HG03439 (cell line): ENCODE measurements around the gene SLC25A44.
"Not testable (repeated sequence)": the region's sequence is repeated elsewhere in the genome, so short reads cannot be mapped to it uniquely, and the experiment has no call there.

ENCODE experiments used
- ATAC-seq: cut with Tn5 transposase; IDR thresholded peaks from one replicate; pipeline ENCODE4 v1.9.1; 2021; ENCODE audit warnings: mild to moderate bottlenecking, moderate library complexity; ENCODE audit not compliant: unreplicated experiment

The SLC25A44 gene

GRCh38 chr1:156198831-156199349 lies 5.0 kb downstream of the SLC25A44 start:
- no peak for ATAC-seq

GRCh38 chr1:156200044-156200443 lies 6.1 kb downstream of the SLC25A44 start:
- ATAC-seq = no peak

- ATAC-seq = no peak
Observed at GRCh38 chr1:156203331-156203730, 9.4 kb downstream of the SLC25A44 start.

GRCh38 chr1:156204686-156205085 lies 10.8 kb downstream of the SLC25A44 start:
- no peak for ATAC-seq

GRCh38 chr1:156211243-156211642 lies 17.3 kb downstream of the SLC25A44 start:
- no peak for ATAC-seq

GRCh38 chr1:156212130-156212529 lies 18.2 kb downstream of the SLC25A44 start:
- ATAC-seq = no peak

- ATAC-seq = peak; percentile 84
Observed at GRCh38 chr1:156212833-156213643, 19.1 kb downstream of the SLC25A44 start, which contains the start of gene PMF1. Gene PMF1, plus strand, starts transcription at chr1:156213007. Its CDS starts 9 bp downstream, at chr1:156213016.

- no peak for ATAC-seq
Observed at GRCh38 chr1:156213644-156213966, 19.7 kb downstream of the SLC25A44 start.

GRCh38 chr1:156214024-156214748 lies 20.3 kb downstream of the SLC25A44 start:
- ATAC-seq = no peak

- ATAC-seq = not testable (repeated sequence)
Observed at GRCh38 chr1:156216361-156217086, 22.6 kb downstream of the SLC25A44 start.

- ATAC-seq = no peak
Observed at GRCh38 chr1:156217871-156218270, 24.0 kb downstream of the SLC25A44 start.

- no peak for ATAC-seq
Observed at GRCh38 chr1:156220226-156220625, 26.3 kb downstream of the SLC25A44 start.

- no peak for ATAC-seq
Observed at GRCh38 chr1:156221986-156222692, 28.2 kb downstream of the SLC25A44 start.

GRCh38 chr1:156225677-156226014 lies 31.7 kb downstream of the SLC25A44 start:
- peak; percentile 23 for ATAC-seq

- ATAC-seq = peak; percentile 61
Observed at GRCh38 chr1:156226116-156226538, 32.2 kb downstream of the SLC25A44 start.

- no peak for ATAC-seq
Observed at GRCh38 chr1:156226782-156227181, 32.9 kb downstream of the SLC25A44 start.

GRCh38 chr1:156228501-156228900 lies 34.6 kb downstream of the SLC25A44 start:
- ATAC-seq = no peak

- no peak for ATAC-seq
Observed at GRCh38 chr1:156229809-156230472, 36.0 kb downstream of the SLC25A44 start.

GRCh38 chr1:156230473-156230837 lies 36.6 kb downstream of the SLC25A44 start:
- ATAC-seq = no peak

- ATAC-seq = no peak
Observed at GRCh38 chr1:156232201-156232894, 38.4 kb downstream of the SLC25A44 start.
